GM23338 (cell line): Measurements from ENCODE around the gene UHRF1. TPM values are rescaled to one million over a fixed set of nuclear protein-coding genes. Genes with fewer than 3 reads are reported as not detected.

ENCODE experiments used
- ATAC-seq: fragments of 200-7000 bp; cut with Tn5 transposase; 3 replicates; pipeline ENCODE4 v1.9.1; 2020
- DNase-seq: peaks from one replicate; pipeline ENCODE4 v3.0.0-alpha.2; 2015; ENCODE audit warnings: low spot score
- H2AFZ ChIP-seq: fragments of 200-600 bp; sonication (generic); 2 replicates; pipeline ENCODE4 v1.8.0; 2016; ENCODE audit warnings: antibody characterized with exemption, mild to moderate bottlenecking, moderate library complexity
- H3F3A ChIP-seq: fragments of 200-600 bp; sonication (generic); replicated peaks from 2 replicates; pipeline ENCODE4 v1.8.0; 2017; ENCODE audit warnings: antibody characterized with exemption, mixed run types, low read depth
- H3K27ac ChIP-seq: fragments of 200-600 bp; sonication (generic); 2 replicates; pipeline ENCODE4 v1.6.1; 2016; ENCODE audit warnings: low read depth
- H3K27me3 ChIP-seq: fragments of 200-600 bp; sonication (generic); 2 replicates; pipeline ENCODE4 v1.8.0; 2016; ENCODE audit warnings: mild to moderate bottlenecking, mixed run types, moderate library complexity; ENCODE audit not compliant: insufficient read depth
- H3K36me3 ChIP-seq: fragments of 200-600 bp; sonication (generic); 2 replicates; pipeline ENCODE4 v1.8.0; 2016; ENCODE audit warnings: mild to moderate bottlenecking; ENCODE audit not compliant: insufficient read depth
- H3K4me1 ChIP-seq: fragments of 200-600 bp; sonication (generic); 2 replicates; pipeline ENCODE4 v1.8.0; 2016; ENCODE audit warnings: mild to moderate bottlenecking, moderate library complexity; ENCODE audit not compliant: insufficient read depth
- H3K4me2 ChIP-seq: fragments of 200-600 bp; sonication (generic); 2 replicates; pipeline ENCODE4 v1.7.1; 2017; ENCODE audit warnings: mixed run types
- H3K4me3 ChIP-seq: fragments of 200-600 bp; sonication (generic); 2 replicates; pipeline ENCODE4 v1.6.1; 2016; ENCODE audit warnings: mixed run types
- H3K79me2 ChIP-seq: fragments of 200-600 bp; sonication (generic); replicated peaks from 2 replicates; pipeline ENCODE4 v1.8.0; 2017; ENCODE audit warnings: mild to moderate bottlenecking; ENCODE audit not compliant: insufficient read depth
- H3K9me2 ChIP-seq: fragments of 200-600 bp; sonication (generic); 2 replicates; pipeline ENCODE4 v1.8.0; 2017; ENCODE audit not compliant: insufficient read depth
- H4K20me1 ChIP-seq: fragments of 200-600 bp; sonication (generic); replicated peaks from 2 replicates; pipeline ENCODE4 v1.8.0; 2017; ENCODE audit warnings: mild to moderate bottlenecking; ENCODE audit not compliant: insufficient read depth
- H3K27ac Mint-ChIP-seq: 2 replicates; pipeline ENCODE4 v1.8.0; 2020; ENCODE audit warnings: inconsistent platforms, mild to moderate bottlenecking, moderate library complexity, mixed read lengths
- H3K27me3 Mint-ChIP-seq: 3 replicates; pipeline ENCODE4 v1.8.0; 2022; ENCODE audit warnings: low read depth, mild to moderate bottlenecking, moderate library complexity, mixed read lengths, inconsistent platforms; ENCODE audit not compliant: insufficient read depth, poor library complexity
- H3K36me3 Mint-ChIP-seq: 3 replicates; pipeline ENCODE4 v1.8.0; 2021; ENCODE audit warnings: low read depth, mild to moderate bottlenecking, inconsistent platforms, moderate library complexity, mixed read lengths
- H3K4me1 Mint-ChIP-seq: 3 replicates; pipeline ENCODE4 v1.8.0; 2020; ENCODE audit warnings: mild to moderate bottlenecking, inconsistent platforms, mixed read lengths
- H3K4me3 Mint-ChIP-seq: 3 replicates; pipeline ENCODE4 v1.8.0; 2021; ENCODE audit warnings: moderate library complexity, mild to moderate bottlenecking, inconsistent platforms, mixed read lengths
- H3K9me3 Mint-ChIP-seq: 3 replicates; pipeline ENCODE4 v1.8.0; 2020; ENCODE audit warnings: moderate library complexity, mild to moderate bottlenecking, inconsistent platforms, mixed read lengths
- CREB1 ChIP-seq: fragments of 250-450 bp; sonication (Bioruptor Pico); IDR thresholded peaks from 2 replicates; pipeline ENCODE4 v1.5.0; 2020; ENCODE audit warnings: low read depth, mild to moderate bottlenecking, moderate library complexity
- CTCF ChIP-seq, 2 experiments: fragments of 200-600 bp in 1 of 2; sonication (generic) in 1 of 2; conservative IDR thresholded peaks; 2 replicates each; pipeline versions ENCODE4 v1.5.1 to v1.6.1; 2016 to 2017; ENCODE audit warnings: antibody characterized with exemption in 2 of 2, low read depth in 2 of 2, mild to moderate bottlenecking in 2 of 2, moderate library complexity in 1 of 2
- ETS1 ChIP-seq: IDR thresholded peaks from 2 replicates; pipeline ENCODE4 v1.6.1; 2016; ENCODE audit warnings: antibody characterized with exemption
- EZH2 ChIP-seq: fragments of 200-600 bp; sonication (generic); IDR thresholded peaks from one replicate; pipeline ENCODE4 v1.8.0; 2017; ENCODE audit warnings: antibody characterized with exemption, mild to moderate bottlenecking, low read depth; ENCODE audit not compliant: unreplicated experiment
- EZH2phosphoT487 ChIP-seq: fragments of 200-600 bp; sonication (generic); IDR thresholded peaks from one replicate; pipeline ENCODE4 v1.8.1; 2018; ENCODE audit warnings: antibody characterized with exemption; ENCODE audit not compliant: unreplicated experiment
- JUNB ChIP-seq: IDR thresholded peaks from one replicate; pipeline ENCODE4 v1.6.1; 2016; ENCODE audit warnings: antibody characterized with exemption; ENCODE audit not compliant: unreplicated experiment
- NANOG ChIP-seq: IDR thresholded peaks from 2 replicates; pipeline ENCODE4 v1.6.1; 2016; ENCODE audit warnings: antibody characterized with exemption, borderline replicate concordance
- POLR2AphosphoS5 ChIP-seq: IDR thresholded peaks from 2 replicates; pipeline ENCODE4 v1.6.1; 2016; ENCODE audit warnings: antibody characterized with exemption, low read depth
- REST ChIP-seq: IDR thresholded peaks from one replicate; pipeline ENCODE4 v1.6.1; 2018; ENCODE audit warnings: antibody characterized with exemption; ENCODE audit not compliant: unreplicated experiment
- STAT1 ChIP-seq: IDR thresholded peaks from one replicate; pipeline ENCODE4 v1.6.1; 2016; ENCODE audit warnings: antibody characterized with exemption; ENCODE audit not compliant: unreplicated experiment
- ZNF114 ChIP-seq: fragments of 250-450 bp; sonication (Bioruptor Pico); IDR thresholded peaks from 2 replicates; pipeline ENCODE4 v1.5.0; 2020; ENCODE audit warnings: mild to moderate bottlenecking, moderate library complexity
- ZNF331 ChIP-seq: fragments of 250-450 bp; sonication (Bioruptor Pico); IDR thresholded peaks from 2 replicates; pipeline ENCODE4 v1.5.0; 2020; ENCODE audit warnings: low read depth, mild to moderate bottlenecking, moderate library complexity
- ZNF462 ChIP-seq: fragments of 250-450 bp; sonication (Bioruptor Pico); IDR thresholded peaks from 2 replicates; pipeline ENCODE4 v1.5.0; 2020; ENCODE audit warnings: mild to moderate bottlenecking, moderate library complexity
- polyA plus RNA-seq: library from polyadenylated mRNA; unstranded; fragments of >200 nt; fragmentation: Nextera tagmentation; extraction: Ambion mirVana; gene quantifications from 2 replicates; pipeline ENCODE4 v1.2.1, GENCODE V29; 2016
- total RNA-seq: library from RNA; depleted of rRNA; stranded (reverse); fragments of >200 nt; shearing (Covaris generic); gene quantifications from 2 replicates; pipeline ENCODE4 v1.2.3, GENCODE V29; 2014

UHRF1 gene
- total and polyA plus RNA-seq, 2 experiments from 2014 or later: 20.3 to 45.7 TPM

- Mint-ChIP-seq H3K4me3 (no peak overlapping the region), H3K9me3 (no peaks in the 10 kb centered on the region), H3K36me3 (peaks cover 9% of the 10 kb centered on the region), H3K27ac (no peak overlapping the region), H3K27me3 (peaks cover 18% of the 10 kb centered on the region), H3K4me1 (peaks cover 20% of the 10 kb centered on the region)
- Histone ChIP-seq H3K4me3 (no peak overlapping the region), H3K4me2 (no peak overlapping the region), H3K36me3 (no peaks in the 10 kb centered on the region), H3K27ac (no peak overlapping the region), H2AFZ (no peak overlapping the region), H3K9me2 (no peaks in the 10 kb centered on the region), H3F3A (peaks cover 22% of the 10 kb centered on the region), H4K20me1 (peaks cover 4% of the 10 kb centered on the region), H3K4me1 (peaks cover 22% of the 10 kb centered on the region), H3K79me2 (peaks cover 6% of the 10 kb centered on the region), H3K27me3 (peaks cover 20% of the 10 kb centered on the region; the same call in 1 of the 2 replicates)
- TF ChIP-seq CREB1: no peak
- no peak for TF ChIP-seq JUNB
- no peak for TF ChIP-seq STAT1
- no peak for TF ChIP-seq ETS1
- no peak for TF ChIP-seq EZH2
- no peak for TF ChIP-seq NANOG
- TF ChIP-seq CTCF (conservative IDR thresholded peaks at IDR 0.05; ENCODE audit: low read depth in 2 of 2): no peak
- no peak for TF ChIP-seq ZNF331 (CRISPR knock-in tag)
- TF ChIP-seq EZH2phosphoT487: no peak
- no peak for TF ChIP-seq ZNF462 (CRISPR knock-in tag)
- no peak for TF ChIP-seq ZNF114 (CRISPR knock-in tag)
- no peak for TF ChIP-seq POLR2AphosphoS5
- TF ChIP-seq REST: no peak
- ATAC-seq: no peak
- DNase-seq: no peak
Measured at GRCh38 chr19:4906963-4907362, 2.3 kb upstream of the UHRF1 start.
